Measurements from ENCODE around the gene RPUSD4. TPM values are rescaled to one million over a fixed set of nuclear protein-coding genes. Genes with fewer than 3 reads are reported as not detected.

The RPUSD4 gene
- total and polyA plus RNA-seq, 2 donors from 2014 or later = 13.6 to 20.7 TPM

GRCh38 chr11:126195119-126195518 lies 16.3 kb downstream of the RPUSD4 start:
- Histone ChIP-seq H3K9ac (ENCODE audit: low read length in 3 of 3) (no peak overlapping the region), H3K36me3 (ENCODE audit: control insufficient read depth in 2 of 3, insufficient read depth in 3 of 3, low read length in 3 of 3) (peaks cover 3 to 12% (median 8%) of the 10 kb centered on the region in 3 donors), H3K27me3 (ENCODE audit: control insufficient read depth, insufficient read depth, low read length) (no peaks in the 10 kb centered on the region), H3K4me1 (ENCODE audit: control insufficient read depth in 2 of 3, insufficient read depth in 2 of 3, low read depth in 1 of 3, low read length in 3 of 3) (no peaks in the 10 kb centered on the region), H3K4me3 (ENCODE audit: low read length in 3 of 3) (no peak overlapping the region), H3K27ac (ENCODE audit: low read depth in 2 of 2, low read length in 2 of 2) (no peak overlapping the region), H3K9me3 (ENCODE audit: control insufficient read depth in 2 of 3, insufficient read depth in 1 of 3, low read length in 3 of 3) (peaks cover 0 to 4% (median 0%) of the 10 kb centered on the region in 3 donors)
- intact Hi-C loops (cut with DNase I) = no loop called here
- FAIRE-seq (no peak), DNase-seq (no peak)
- no peak for TF ChIP-seq CTCF (IDR thresholded peaks at IDR 0.05; ENCODE audit: borderline replicate concordance, extremely low read depth, insufficient read depth)

GRCh38 chr11:126194121-126194543 lies 17.3 kb downstream of the RPUSD4 start:
- Histone ChIP-seq H3K4me1 (ENCODE audit: control insufficient read depth in 2 of 3, insufficient read depth in 2 of 3, low read depth in 1 of 3, low read length in 3 of 3) (no peaks in the 10 kb centered on the region), H3K27me3 (ENCODE audit: control insufficient read depth, insufficient read depth, low read length) (no peaks in the 10 kb centered on the region), H3K4me3 (ENCODE audit: low read length in 3 of 3) (no peak overlapping the region), H3K9me3 (ENCODE audit: control insufficient read depth in 2 of 3, insufficient read depth in 1 of 3, low read length in 3 of 3) (peaks cover 0 to 4% (median 0%) of the 10 kb centered on the region in 3 donors), H3K36me3 (ENCODE audit: control insufficient read depth in 2 of 3, insufficient read depth in 3 of 3, low read length in 3 of 3) (peaks cover 3 to 12% (median 8%) of the 10 kb centered on the region in 3 donors), H3K9ac (ENCODE audit: low read length in 3 of 3) (no peak overlapping the region), H3K27ac (ENCODE audit: low read depth in 2 of 2, low read length in 2 of 2) (no peak overlapping the region)
- FAIRE-seq = peak; percentile 33
- DNase-seq = peak in 3 of 5 donors; percentile 48 to 69 (median 67)
- peak; percentile 77 for TF ChIP-seq CTCF (IDR thresholded peaks at IDR 0.05; ENCODE audit: borderline replicate concordance, extremely low read depth, insufficient read depth)
- intact Hi-C loops (cut with DNase I) = loop anchor here (5.0 kb wide), 1 partner anchor 272 kb away; no protein-coding TSS in a partner anchor

GRCh38 chr11:126193038-126193478 lies 18.4 kb downstream of the RPUSD4 start:
- DNase-seq (no peak), FAIRE-seq (no peak)
- Histone ChIP-seq H3K4me3 (ENCODE audit: low read length in 3 of 3) (no peak overlapping the region), H3K36me3 (ENCODE audit: control insufficient read depth in 2 of 3, insufficient read depth in 3 of 3, low read length in 3 of 3) (peaks cover 3 to 12% (median 3%) of the 10 kb centered on the region in 3 donors), H3K9ac (ENCODE audit: low read length in 3 of 3) (no peak overlapping the region), H3K27me3 (ENCODE audit: control insufficient read depth, insufficient read depth, low read length) (no peaks in the 10 kb centered on the region), H3K27ac (ENCODE audit: low read depth in 2 of 2, low read length in 2 of 2) (no peak overlapping the region), H3K4me1 (ENCODE audit: control insufficient read depth in 2 of 3, insufficient read depth in 2 of 3, low read depth in 1 of 3, low read length in 3 of 3) (no peaks in the 10 kb centered on the region), H3K9me3 (ENCODE audit: control insufficient read depth in 2 of 3, insufficient read depth in 1 of 3, low read length in 3 of 3) (peaks cover 0 to 4% (median 0%) of the 10 kb centered on the region in 3 donors)
- TF ChIP-seq CTCF (IDR thresholded peaks at IDR 0.05; ENCODE audit: borderline replicate concordance, extremely low read depth, insufficient read depth) = no peak
- intact Hi-C loops (cut with DNase I) = loop anchor here (5.0 kb wide), 1 partner anchor 271 kb away; no protein-coding TSS in a partner anchor
